ENCODE data around the gene RNU7-1. TPM values are rescaled to one million over a fixed set of nuclear protein-coding genes. Genes with fewer than 3 reads are reported as not detected.

RNU7-1 gene
- polyA plus RNA-seq, 3 donors: not detected

DNA sequence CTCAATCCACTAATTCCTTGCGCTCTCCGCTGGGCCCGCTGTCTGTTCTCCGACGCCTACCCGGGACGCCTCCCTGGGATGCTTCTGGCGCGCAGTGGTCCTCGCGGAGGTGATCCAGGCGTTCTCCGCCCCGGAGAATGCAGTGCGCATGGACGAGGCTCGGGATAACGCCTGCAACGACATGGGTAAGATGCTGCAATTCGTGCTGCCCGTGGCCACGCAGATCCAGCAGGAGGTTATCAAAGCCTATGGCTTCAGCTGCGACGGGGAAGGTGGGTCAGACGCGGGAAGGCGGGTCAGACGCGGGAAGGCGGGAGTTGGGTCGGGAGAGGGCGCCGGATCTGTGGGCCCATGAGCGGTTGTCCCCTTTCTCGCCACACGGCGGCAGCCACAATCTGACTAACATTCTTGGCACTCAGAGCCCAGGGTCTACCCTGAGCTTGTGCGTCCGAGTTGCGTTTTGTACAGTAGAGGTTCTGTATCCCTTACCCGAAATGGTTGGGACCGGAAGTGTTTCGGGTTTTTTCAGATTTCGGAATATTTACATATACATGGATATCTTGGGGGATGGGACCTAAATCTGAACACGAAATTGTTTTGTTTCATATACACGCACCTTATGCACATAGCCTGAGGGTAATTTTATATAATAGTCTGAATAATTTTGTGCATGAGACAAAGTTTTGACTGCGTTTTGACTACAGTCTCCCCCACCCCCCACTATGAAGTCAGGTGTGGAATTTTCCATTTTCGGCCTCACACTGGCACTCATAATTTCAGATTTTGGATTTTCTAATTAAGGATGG lies 968 bp downstream of the RNU7-1 start:
- intact Hi-C loops (cut with micrococcal nuclease): loop anchor here (2.0 to 5.0 kb wide), 3 partner anchors 14 to 72 kb away; partner anchors contain the start of gene SPSB2 (in 1 of the 2)
- Mint-ChIP-seq H3K4me3 (peak overlapping the region; percentile 82 to 91), H3K36me3 (peaks cover 3% of the 10 kb centered on the region in 2 donors), H3K27ac (peak overlapping the region; percentile 94 to 99 (median 98)), H3K4me1 (peaks cover 65% of the 10 kb centered on the region), H3K27me3 (ENCODE audit: low read depth in 3 of 3) (peaks cover 0 to 2% (median 0%) of the 10 kb centered on the region in 3 donors), H3K9me3 (peaks cover 0 to 2% (median 0%) of the 10 kb centered on the region in 7 donors)
- Histone ChIP-seq H3K9me3 (replicated peaks in 1 of 2; ENCODE audit: control insufficient read depth in 1 of 2, insufficient read depth in 1 of 2, low read length in 2 of 2) (no peaks in the 10 kb centered on the region), H3K27me3 (ENCODE audit: control insufficient read depth in 2 of 2, insufficient read depth in 2 of 2, low read length in 2 of 2) (no peaks in the 10 kb centered on the region), H2AFZ (ENCODE audit: insufficient read depth, low read depth, low read length, poor library complexity, severe bottlenecking) (peak overlapping the region; percentile 42), H4K20me1 (ENCODE audit: insufficient read depth, low read length) (no peaks in the 10 kb centered on the region), H3K27ac (ENCODE audit: low read depth in 1 of 2, low read length in 2 of 2) (peak overlapping the region; percentile 76 to 89), H3K4me3 (replicated peaks in 1 of 3; ENCODE audit: low read depth in 2 of 3, low read length in 3 of 3) (peak overlapping the region; percentile 3 to 76 (median 48)), H3K4me2 (replicated peaks; ENCODE audit: extremely low read depth, low read length, poor library complexity, severe bottlenecking) (peak overlapping the region; percentile 83), H3K79me2 (ENCODE audit: insufficient read depth, low read length) (peaks cover 12% of the 10 kb centered on the region), H3K4me1 (ENCODE audit: control insufficient read depth in 1 of 2, insufficient read depth in 2 of 2, low read length in 2 of 2) (peaks cover 62 to 68% of the 10 kb centered on the region in 2 donors), H3K36me3 (replicated peaks in 1 of 2; ENCODE audit: control insufficient read depth in 1 of 2, insufficient read depth in 2 of 2, low read length in 2 of 2) (no peaks in the 10 kb centered on the region), H3K9ac (ENCODE audit: insufficient read depth, low read length, poor library complexity, severe bottlenecking) (peak overlapping the region; percentile 47)
- TF ChIP-seq CTCF (IDR thresholded peaks at IDR 0.05): peak; percentile 81
- peak; percentile 82 to 90 (median 90) for DNase-seq
- WGBS (ENCODE audit: insufficient coverage): 0% methylated on average over 27 of the region's 48 CpGs

DNA sequence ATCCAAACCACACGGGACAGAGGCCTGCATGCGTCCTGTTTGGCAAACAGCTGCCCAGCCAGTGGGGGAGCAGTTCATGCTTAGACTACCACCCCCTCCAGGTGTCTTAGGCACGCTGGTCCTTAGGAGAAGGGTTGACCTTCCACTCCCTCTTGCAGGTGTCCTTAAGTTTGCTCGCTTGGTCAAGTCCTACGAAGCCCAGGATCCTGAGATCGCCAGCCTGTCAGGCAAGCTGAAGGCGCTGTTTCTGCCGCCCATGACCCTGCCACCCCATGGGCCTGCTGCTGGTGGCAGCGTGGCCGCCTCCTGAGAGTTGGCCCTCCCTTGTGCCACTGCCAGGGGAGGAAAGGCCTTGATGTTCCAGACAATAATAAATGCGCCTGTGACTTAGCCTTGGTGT lies 2.0 kb downstream of the RNU7-1 start:
- WGBS (ENCODE audit: insufficient coverage): 75% methylated on average over 8 of the region's 11 CpGs
- no peaks in the 10 kb centered on the region for H4K20me1 ChIP-seq (ENCODE audit: insufficient read depth, low read length)
- TF ChIP-seq CTCF (IDR thresholded peaks at IDR 0.05): no peak
- Mint-ChIP-seq H3K36me3 (peaks cover 3% of the 10 kb centered on the region in 2 donors), H3K27ac (peak overlapping the region in 2 of 7 donors; percentile 6 to 54), H3K4me1 (peaks cover 76% of the 10 kb centered on the region), H3K9me3 (peaks cover 0 to 2% (median 0%) of the 10 kb centered on the region in 7 donors), H3K27me3 (ENCODE audit: low read depth in 3 of 3) (peaks cover 0 to 2% (median 0%) of the 10 kb centered on the region in 3 donors), H3K4me3 (no peak overlapping the region)
- no peaks in the 10 kb centered on the region for H3K9me3 ChIP-seq (replicated peaks in 1 of 2; ENCODE audit: control insufficient read depth in 1 of 2, insufficient read depth in 1 of 2, low read length in 2 of 2)
- peaks cover 73 to 78% of the 10 kb centered on the region in 2 donors for H3K4me1 ChIP-seq (ENCODE audit: control insufficient read depth in 1 of 2, insufficient read depth in 2 of 2, low read length in 2 of 2)
- H3K27ac ChIP-seq (ENCODE audit: low read depth in 1 of 2, low read length in 2 of 2): no peak overlapping the region
- H3K36me3 ChIP-seq (replicated peaks in 1 of 2; ENCODE audit: control insufficient read depth in 1 of 2, insufficient read depth in 2 of 2, low read length in 2 of 2): no peaks in the 10 kb centered on the region
- H3K9ac ChIP-seq (ENCODE audit: insufficient read depth, low read length, poor library complexity, severe bottlenecking): no peak overlapping the region
- H3K4me2 ChIP-seq (replicated peaks; ENCODE audit: extremely low read depth, low read length, poor library complexity, severe bottlenecking): peak overlapping the region; percentile 73
- peaks cover 17% of the 10 kb centered on the region for H3K79me2 ChIP-seq (ENCODE audit: insufficient read depth, low read length)
- H2AFZ ChIP-seq (ENCODE audit: insufficient read depth, low read depth, low read length, poor library complexity, severe bottlenecking): no peak overlapping the region
- DNase-seq: no peak
- intact Hi-C loops (cut with micrococcal nuclease): loop anchor here (1.0 to 2.0 kb wide), 3 partner anchors 13 to 19 kb away; no protein-coding TSS in a partner anchor
- peak overlapping the region in 1 of 3 experiments; percentile 72 for H3K4me3 ChIP-seq (replicated peaks in 1 of 3; ENCODE audit: low read depth in 2 of 3, low read length in 3 of 3)
- no peaks in the 10 kb centered on the region for H3K27me3 ChIP-seq (ENCODE audit: control insufficient read depth in 2 of 2, insufficient read depth in 2 of 2, low read length in 2 of 2)
